ENCODE data around the gene PGAP1. TPM values are rescaled to one million over a fixed set of nuclear protein-coding genes. Genes with fewer than 3 reads are reported as not detected.

PGAP1 gene
- total and polyA plus RNA-seq, 9 of the 15 experiments (the other 6 are each of a cell fraction or from before 2014, with no cell fraction given): 0.08 to 0.73 (median 0.52) TPM

- POLR2A ChIA-PET: interaction anchor here (0.7 kb wide), 1 partner anchor 1125 kb away, joined by 3 read pairs; no protein-coding TSS in a partner anchor
- H3K4me3 ChIP-seq: no peak overlapping the region
Observed at GRCh38 chr2:196783431-196784094, 142.9 kb downstream of the PGAP1 start.

More at GRCh38 chr2:196783431-196784094, 142.9 kb downstream of the PGAP1 start:
- Histone ChIP-seq H2AFZ (ENCODE audit: low read depth, low read length) (no peak overlapping the region), H3K27me3 (ENCODE audit: control insufficient read depth in 2 of 2, insufficient read depth in 2 of 2, low read length in 2 of 2) (no peaks in the 10 kb centered on the region), H3K4me1 (replicated peaks in 1 of 2; ENCODE audit: control insufficient read depth in 2 of 2, insufficient read depth in 2 of 2, low read length in 2 of 2) (no peaks in the 10 kb centered on the region), H3K9me3 (replicated peaks; ENCODE audit: control insufficient read depth, insufficient read depth, low read depth, low read length) (no peaks in the 10 kb centered on the region), H4K20me1 (replicated peaks; ENCODE audit: control insufficient read depth, insufficient read depth, low read length) (no peaks in the 10 kb centered on the region), H3K4me2 (ENCODE audit: insufficient read depth, low read length) (no peak overlapping the region), H3K9me1 (ENCODE audit: control insufficient read depth, insufficient read depth, low read length) (no peaks in the 10 kb centered on the region), H3K36me3 (ENCODE audit: control insufficient read depth, insufficient read depth, low read length) (peaks cover 82% of the 10 kb centered on the region), H3K9ac (ENCODE audit: insufficient read depth in 1 of 2, low read depth in 2 of 2, low read length in 2 of 2) (no peak overlapping the region), H3K79me2 (ENCODE audit: control insufficient read depth, insufficient read depth, low read length) (no peaks in the 10 kb centered on the region), H3K27ac (ENCODE audit: extremely low read depth, low read depth, low read length) (no peak overlapping the region)
- CTCF ChIA-PET (ENCODE audit: low intra/inter-chr PET ratio): no interaction called here
- intact Hi-C loops (cut with micrococcal nuclease) (no loop called here), in situ Hi-C loops (cut with MboI) (no loop called here)
- BruUV-seq (replicated peaks): no TSS peak
- FAIRE-seq: no peak
- no peak for DNase-seq (ENCODE audit: extremely low read depth in 1 of 4, low spot score in 3 of 4)
- TF ChIP-seq SMAD1 (IDR thresholded peaks at IDR 0.05; ENCODE audit: low read depth, low read length, partially characterized antibody) (no peak), ZNF583 (CRISPR knock-in tag; IDR thresholded peaks at IDR 0.05) (no peak), NFE2L1 (tag; IDR thresholded peaks at IDR 0.05; ENCODE audit: borderline replicate concordance, low read depth) (no peak), ZNF561 (CRISPR knock-in tag; conservative IDR thresholded peaks at IDR 0.05) (no peak), ZNF609 (CRISPR knock-in tag; IDR thresholded peaks at IDR 0.05; ENCODE audit: borderline replicate concordance) (no peak), HNRNPLL (IDR thresholded peaks at IDR 0.05; ENCODE audit: low read depth, low read length, poor library complexity, severe bottlenecking) (no peak), FOSL1 (tag; conservative IDR thresholded peaks at IDR 0.05) (no peak), ZNF239 (CRISPR knock-in tag; IDR thresholded peaks at IDR 0.05) (no peak)
- WGBS (ENCODE audit: insufficient coverage, low coverage, missing lambda C conversion rate): 100% methylated on average over 4 of the region's 4 CpGs
- ATAC-seq: no peak

Small RNA genes lying within 50 kb of the gene (small RNA-seq; reads per million reads assigned to genes)
- not detected for gene AC012486.1

Other genes starting within 250 kb of the PGAP1 start
- gene GTF3C3, start 127.0 kb downstream of the PGAP1 start, total RNA-seq (2014; rRNA removed): 28.1 and 29.7 TPM in 2 replicates
- 56.1 and 61.8 TPM in 2 replicates for gene GTF3C3, start 127.0 kb downstream of the PGAP1 start, total RNA-seq (2014; rRNA removed; fragmentation: Illumina TruSeq; extraction: Trizol)
- 37.0 and 37.8 TPM in 2 replicates for gene GTF3C3, start 127.0 kb downstream of the PGAP1 start, total RNA-seq (2015; rRNA removed; fragmentation: Illumina TruSeq; extraction: Trizol)
- 32.3 and 40.4 TPM in 2 replicates for gene GTF3C3, start 127.0 kb downstream of the PGAP1 start, total RNA-seq (2021)
- 44.1 and 59.9 TPM in 2 replicates for gene GTF3C3, start 127.0 kb downstream of the PGAP1 start, polyA plus RNA-seq (2011; rRNA removed)
- gene GTF3C3, start 127.0 kb downstream of the PGAP1 start, polyA plus RNA-seq (2014; fragmentation: Illumina TruSeq; extraction: Trizol): 32.3 and 34.7 TPM in 2 replicates
- gene GTF3C3, start 127.0 kb downstream of the PGAP1 start, polyA plus RNA-seq (2014; fragmentation: Nextera tagmentation; extraction: Ambion mirVana): 10 to 100 TPM; 18.0 to 33.3 TPM
- 28.9 and 31.5 TPM in 2 replicates for gene GTF3C3, start 127.0 kb downstream of the PGAP1 start, polyA plus RNA-seq (2014; rRNA removed)
- gene C2orf66, start 117.4 kb downstream of the PGAP1 start, total RNA-seq (2014; rRNA removed): not detected in 2 replicates
- not detected in 2 replicates for gene C2orf66, start 117.4 kb downstream of the PGAP1 start, total RNA-seq (2014; rRNA removed; fragmentation: Illumina TruSeq; extraction: Trizol)
- gene C2orf66, start 117.4 kb downstream of the PGAP1 start, total RNA-seq (2015; rRNA removed; fragmentation: Illumina TruSeq; extraction: Trizol): not detected in 2 replicates
- not detected in 2 replicates for gene C2orf66, start 117.4 kb downstream of the PGAP1 start, total RNA-seq (2021)
- not detected in 2 replicates for gene C2orf66, start 117.4 kb downstream of the PGAP1 start, polyA plus RNA-seq (2011; rRNA removed)
- gene C2orf66, start 117.4 kb downstream of the PGAP1 start, polyA plus RNA-seq (2014; fragmentation: Illumina TruSeq; extraction: Trizol): not detected in 2 replicates
- gene C2orf66, start 117.4 kb downstream of the PGAP1 start, polyA plus RNA-seq (2014; fragmentation: Nextera tagmentation; extraction: Ambion mirVana): not detected
- gene C2orf66, start 117.4 kb downstream of the PGAP1 start, polyA plus RNA-seq (2014; rRNA removed): not detected in 2 replicates